Osteoblast (primary cell): ENCODE data around the gene TM4SF1. TPM values are rescaled to one million over a fixed set of nuclear protein-coding genes. Genes with fewer than 3 reads are reported as not detected.

Experiments
- DNase-seq: peaks from one replicate; pipeline ENCODE4 v3.0.0; 2011; ENCODE audit warnings: low spot score, mixed read lengths; ENCODE audit not compliant: insufficient read length; ENCODE audit errors: missing footprints
- H2AFZ ChIP-seq: 2 replicates; pipeline ENCODE4 v1.6.0; 2011; ENCODE audit warnings: mild to moderate bottlenecking, low read length
- H3K27ac ChIP-seq: 2 replicates; pipeline ENCODE4 v1.5.1; 2011; ENCODE audit warnings: mild to moderate bottlenecking, low read depth, low read length, moderate library complexity
- H3K27me3 ChIP-seq: 2 replicates; pipeline ENCODE4 v1.6.0; 2012; ENCODE audit warnings: mild to moderate bottlenecking, control low read depth, inconsistent platforms, low read length, moderate library complexity; ENCODE audit not compliant: insufficient read depth
- H3K36me3 ChIP-seq: 2 replicates; pipeline ENCODE4 v1.5.1; 2011; ENCODE audit warnings: mild to moderate bottlenecking, low read length, control low read depth, moderate library complexity; ENCODE audit not compliant: insufficient read depth
- H3K4me1 ChIP-seq: 2 replicates; pipeline ENCODE4 v1.5.1; 2011; ENCODE audit warnings: mild to moderate bottlenecking, low read length, control low read depth, moderate library complexity; ENCODE audit not compliant: insufficient read depth
- H3K4me2 ChIP-seq: 2 replicates; pipeline ENCODE4 v1.6.0; 2011; ENCODE audit warnings: mild to moderate bottlenecking, low read length; ENCODE audit not compliant: insufficient read depth
- H3K4me3 ChIP-seq: fragments of 200-600 bp; sonication (generic); 3 replicates; pipeline ENCODE4 v1.5.1; 2012; ENCODE audit warnings: mild to moderate bottlenecking, low read length, inconsistent platforms; ENCODE audit not compliant: insufficient read depth
- H3K79me2 ChIP-seq: 2 replicates; pipeline ENCODE4 v1.6.0; 2012; ENCODE audit warnings: mild to moderate bottlenecking, low read length, control low read depth, inconsistent platforms; ENCODE audit not compliant: insufficient read depth
- H3K9me3 ChIP-seq: 2 replicates; pipeline ENCODE4 v1.5.1; 2011; ENCODE audit warnings: low read depth, low read length, control low read depth
- H4K20me1 ChIP-seq: 2 replicates; pipeline ENCODE4 v1.6.0; 2012; ENCODE audit warnings: mild to moderate bottlenecking, low read length, control low read depth; ENCODE audit not compliant: insufficient read depth
- total RNA-seq: library from RNA; depleted of rRNA; stranded (reverse); fragments of >200 nt; gene quantifications from 2 replicates; pipeline ENCODE4 v1.2.3, GENCODE V29; 2012
- TF ChIP-seq, protein P1 (sequence below): IDR thresholded peaks from 2 replicates; pipeline ENCODE4 v1.5.1; 2011; ENCODE audit warnings: mild to moderate bottlenecking, low read depth, low read length, moderate library complexity; ENCODE audit errors: extremely low read depth

Gene TM4SF1
- total RNA-seq, 1 donor, result 210 TPM

DNA sequence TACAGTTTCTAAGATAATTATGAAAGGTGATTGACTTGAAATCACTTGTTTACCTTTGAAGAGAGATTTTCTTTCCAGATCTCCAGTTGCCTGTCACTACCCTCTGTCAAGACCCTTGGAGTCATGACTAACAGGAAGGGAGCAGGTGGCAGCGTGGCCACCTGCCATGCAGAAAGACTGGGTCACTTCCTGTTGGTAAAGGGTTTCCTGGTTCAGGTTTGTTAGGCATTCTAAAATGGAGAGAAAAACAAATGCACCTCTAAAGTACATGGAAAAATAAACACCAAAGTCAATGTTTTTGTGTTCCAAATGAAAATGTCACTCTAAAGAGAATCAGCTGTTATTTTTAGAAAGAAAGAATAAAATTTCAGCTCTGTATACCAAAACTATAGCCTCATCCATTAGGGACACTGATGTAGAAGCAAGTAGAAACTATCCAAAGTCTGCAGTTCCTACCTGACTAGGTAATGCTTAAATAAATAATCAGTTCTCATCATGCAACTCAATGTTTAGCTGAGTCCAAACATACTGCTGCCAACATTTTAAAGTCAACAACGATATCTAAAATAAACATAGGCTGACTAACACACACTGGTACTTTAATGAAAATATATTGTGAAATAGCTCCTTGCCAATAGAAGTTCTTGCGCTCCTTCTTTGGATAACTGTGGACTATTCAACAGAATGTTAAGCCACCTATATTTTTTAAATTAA lies 23.9 kb upstream of the TM4SF1 start:
- Histone ChIP-seq H3K4me2 (peak overlapping the region; percentile 21), H3K36me3 (no peaks in the 10 kb centered on the region), H3K27me3 (no peaks in the 10 kb centered on the region), H3K79me2 (no peaks in the 10 kb centered on the region), H4K20me1 (no peaks in the 10 kb centered on the region), H3K27ac (peak overlapping the region; percentile 75), H3K4me3 (no peak overlapping the region), H2AFZ (no peak overlapping the region), H3K9me3 (no peaks in the 10 kb centered on the region), H3K4me1 (peaks cover 22% of the 10 kb centered on the region)
- TF ChIP-seq, protein P1, sequence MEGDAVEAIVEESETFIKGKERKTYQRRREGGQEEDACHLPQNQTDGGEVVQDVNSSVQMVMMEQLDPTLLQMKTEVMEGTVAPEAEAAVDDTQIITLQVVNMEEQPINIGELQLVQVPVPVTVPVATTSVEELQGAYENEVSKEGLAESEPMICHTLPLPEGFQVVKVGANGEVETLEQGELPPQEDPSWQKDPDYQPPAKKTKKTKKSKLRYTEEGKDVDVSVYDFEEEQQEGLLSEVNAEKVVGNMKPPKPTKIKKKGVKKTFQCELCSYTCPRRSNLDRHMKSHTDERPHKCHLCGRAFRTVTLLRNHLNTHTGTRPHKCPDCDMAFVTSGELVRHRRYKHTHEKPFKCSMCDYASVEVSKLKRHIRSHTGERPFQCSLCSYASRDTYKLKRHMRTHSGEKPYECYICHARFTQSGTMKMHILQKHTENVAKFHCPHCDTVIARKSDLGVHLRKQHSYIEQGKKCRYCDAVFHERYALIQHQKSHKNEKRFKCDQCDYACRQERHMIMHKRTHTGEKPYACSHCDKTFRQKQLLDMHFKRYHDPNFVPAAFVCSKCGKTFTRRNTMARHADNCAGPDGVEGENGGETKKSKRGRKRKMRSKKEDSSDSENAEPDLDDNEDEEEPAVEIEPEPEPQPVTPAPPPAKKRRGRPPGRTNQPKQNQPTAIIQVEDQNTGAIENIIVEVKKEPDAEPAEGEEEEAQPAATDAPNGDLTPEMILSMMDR, result no peak
- DNase-seq, result peak; percentile 59

DNA sequence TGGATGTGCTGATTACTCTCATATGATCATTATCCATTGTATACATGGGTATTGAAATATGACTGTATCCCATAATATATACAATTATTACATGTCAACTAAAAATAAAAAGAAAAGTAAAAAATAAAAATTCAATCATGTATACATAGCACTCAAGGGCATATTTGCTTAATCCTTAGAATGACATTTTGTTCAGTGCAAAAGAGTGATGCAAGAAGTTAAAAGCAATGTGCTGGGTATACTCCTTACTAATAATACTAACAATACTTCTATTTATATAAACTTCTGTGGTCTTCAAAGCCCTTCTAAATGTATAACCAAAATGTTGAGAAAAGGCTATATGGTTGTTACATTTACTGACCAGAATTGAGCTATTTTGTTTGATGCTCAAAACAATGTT lies 23.2 kb upstream of the TM4SF1 start:
- no peaks in the 10 kb centered on the region for H4K20me1 ChIP-seq
- H3K27ac ChIP-seq, result no peak overlapping the region
- no peaks in the 10 kb centered on the region for H3K9me3 ChIP-seq
- no peaks in the 10 kb centered on the region for H3K36me3 ChIP-seq
- no peaks in the 10 kb centered on the region for H3K79me2 ChIP-seq
- H3K4me2 ChIP-seq, result no peak overlapping the region
- H3K4me1 ChIP-seq, result peaks cover 30% of the 10 kb centered on the region
- DNase-seq, result no peak
- no peak overlapping the region for H3K4me3 ChIP-seq
- TF ChIP-seq, protein P1, result no peak
- no peak overlapping the region for H2AFZ ChIP-seq
- no peaks in the 10 kb centered on the region for H3K27me3 ChIP-seq

DNA sequence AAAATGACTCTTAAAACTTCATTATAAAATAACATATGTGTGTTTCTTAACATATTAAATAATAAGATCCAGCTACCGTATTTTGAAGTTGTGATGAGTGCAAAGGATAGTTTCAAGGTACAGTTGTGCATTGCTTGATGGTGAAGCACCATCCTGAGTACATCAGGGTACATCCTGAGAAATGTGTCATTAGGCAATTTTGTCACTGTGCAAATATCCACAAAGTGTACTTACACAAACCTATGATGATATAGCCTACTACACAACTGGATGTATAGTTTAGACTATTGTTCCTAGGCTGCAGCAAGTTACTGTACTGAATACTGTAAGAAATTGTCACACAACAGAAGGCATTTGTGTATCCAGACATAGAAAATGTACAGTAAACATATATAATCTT lies 20.8 kb upstream of the TM4SF1 start:
- no peaks in the 10 kb centered on the region for H3K36me3 ChIP-seq
- DNase-seq, result no peak
- no peak overlapping the region for H3K27ac ChIP-seq
- H2AFZ ChIP-seq, result no peak overlapping the region
- no peaks in the 10 kb centered on the region for H4K20me1 ChIP-seq
- TF ChIP-seq, protein P1, result no peak
- H3K4me2 ChIP-seq, result no peak overlapping the region
- H3K27me3 ChIP-seq, result no peaks in the 10 kb centered on the region
- no peaks in the 10 kb centered on the region for H3K9me3 ChIP-seq
- H3K79me2 ChIP-seq, result no peaks in the 10 kb centered on the region
- no peak overlapping the region for H3K4me3 ChIP-seq
- H3K4me1 ChIP-seq, result peaks cover 53% of the 10 kb centered on the region

DNA sequence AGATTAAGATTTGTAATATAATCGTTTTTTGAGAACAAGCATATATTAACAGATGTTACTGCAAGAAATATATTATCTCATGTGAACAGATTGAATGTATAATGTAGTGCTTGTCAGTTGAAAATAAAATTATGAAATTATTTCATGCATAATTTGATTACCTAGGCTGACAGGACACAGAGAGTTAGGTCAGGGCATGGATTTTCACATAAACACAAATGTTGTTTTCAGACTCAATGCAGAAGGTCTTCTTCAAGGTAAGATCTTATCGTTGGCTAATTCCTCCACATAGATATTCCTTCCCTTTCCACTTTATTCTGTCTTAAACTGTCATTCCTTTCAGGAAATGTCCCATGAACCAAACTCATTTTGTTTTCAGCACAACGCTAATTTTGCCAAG lies 20.1 kb upstream of the TM4SF1 start:
- H3K4me2 ChIP-seq, result no peak overlapping the region
- no peaks in the 10 kb centered on the region for H3K36me3 ChIP-seq
- no peaks in the 10 kb centered on the region for H3K27me3 ChIP-seq
- no peaks in the 10 kb centered on the region for H4K20me1 ChIP-seq
- no peak for DNase-seq
- H2AFZ ChIP-seq, result no peak overlapping the region
- TF ChIP-seq, protein P1, result no peak
- no peak overlapping the region for H3K4me3 ChIP-seq
- no peaks in the 10 kb centered on the region for H3K79me2 ChIP-seq
- peaks cover 50% of the 10 kb centered on the region for H3K4me1 ChIP-seq
- no peak overlapping the region for H3K27ac ChIP-seq
- H3K9me3 ChIP-seq, result no peaks in the 10 kb centered on the region
